Activated CD8-positive, alpha-beta memory T cell treated with anti-CD3 and anti-CD28 coated beads, Interleukin-2, amount 50 U/mL, for 24 hours (primary cell): Measurements from ENCODE around the gene RBM38.

Experiments
- DNase-seq: peaks from one replicate; pipeline ENCODE4 v3.0.0-alpha.2; 2020; ENCODE audit errors: extremely low read depth

The RBM38 gene

DNA sequence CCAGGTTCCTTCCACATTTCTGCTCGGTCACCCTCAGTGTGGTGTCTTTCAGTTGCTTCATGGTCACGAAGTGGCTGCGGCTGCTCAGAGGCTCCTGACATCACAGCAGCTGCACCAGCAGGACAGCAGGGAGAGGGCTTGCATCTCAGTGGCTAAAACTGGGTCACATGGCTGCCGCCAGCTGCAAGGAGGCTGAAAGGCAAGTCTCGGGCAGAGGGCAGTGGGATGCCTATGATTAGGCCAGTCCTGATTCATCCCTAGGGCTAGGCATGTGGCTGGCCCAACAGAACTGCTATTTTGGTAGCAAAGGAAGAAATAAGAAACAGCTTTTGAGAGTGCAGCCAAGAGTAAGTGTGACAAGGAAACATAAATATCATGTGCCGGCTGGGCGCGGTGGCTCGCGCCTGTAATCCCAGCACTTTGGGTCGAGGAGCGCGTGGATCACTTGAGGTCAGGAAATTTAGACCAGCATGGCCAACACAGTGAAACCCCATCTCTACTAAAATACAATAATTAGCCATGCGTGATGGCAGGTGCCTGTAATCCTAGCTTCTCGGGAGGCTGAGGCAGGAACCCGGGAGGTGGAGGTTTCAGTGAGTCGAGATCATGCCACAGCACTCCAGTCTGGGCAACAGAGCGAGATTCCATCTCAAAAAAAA, 46.6 kb downstream of the RBM38 start:
- DNase-seq, result no peak

DNA sequence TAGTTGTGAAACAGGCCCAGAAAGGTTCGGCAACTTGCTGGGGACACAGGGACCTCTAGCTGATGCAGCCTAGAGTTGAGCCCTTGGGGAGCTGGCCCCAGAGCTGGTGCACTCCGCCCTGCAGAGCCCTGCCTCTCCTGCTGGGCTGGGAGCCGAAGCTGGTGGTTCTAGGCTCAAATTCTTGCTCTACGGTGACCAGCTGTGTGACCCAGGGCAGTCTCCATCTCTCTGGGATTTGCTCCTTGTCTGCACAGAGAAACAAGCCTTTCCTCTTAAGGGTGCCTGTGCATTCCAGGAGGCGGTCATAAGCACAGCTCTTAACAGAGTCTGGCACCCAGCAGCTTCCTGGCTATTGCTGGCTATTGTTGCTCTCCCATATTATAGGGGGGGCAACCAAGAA, 47.4 kb downstream of the RBM38 start:
- DNase-seq, result no peak

DNA sequence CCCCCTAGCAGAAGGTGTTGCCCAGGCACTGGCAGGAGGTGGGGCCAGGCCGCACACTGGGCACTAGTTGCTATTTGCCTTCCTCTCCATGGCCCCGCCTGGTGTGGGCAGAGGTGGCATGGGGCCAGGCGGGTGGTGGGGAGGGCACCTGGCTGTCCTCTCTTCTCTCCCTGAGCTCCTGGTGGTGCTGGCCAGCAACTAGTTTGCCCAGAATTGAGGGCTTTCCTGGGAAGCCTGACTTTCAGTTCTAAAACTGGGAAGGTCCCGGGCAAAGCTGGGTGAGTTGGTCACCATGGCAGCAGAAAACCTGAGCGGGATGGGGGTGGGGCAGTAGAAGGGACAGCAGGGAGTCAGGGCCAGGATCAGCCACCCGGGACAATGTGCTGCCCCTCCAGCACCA, 48.2 kb downstream of the RBM38 start:
- no peak for DNase-seq

DNA sequence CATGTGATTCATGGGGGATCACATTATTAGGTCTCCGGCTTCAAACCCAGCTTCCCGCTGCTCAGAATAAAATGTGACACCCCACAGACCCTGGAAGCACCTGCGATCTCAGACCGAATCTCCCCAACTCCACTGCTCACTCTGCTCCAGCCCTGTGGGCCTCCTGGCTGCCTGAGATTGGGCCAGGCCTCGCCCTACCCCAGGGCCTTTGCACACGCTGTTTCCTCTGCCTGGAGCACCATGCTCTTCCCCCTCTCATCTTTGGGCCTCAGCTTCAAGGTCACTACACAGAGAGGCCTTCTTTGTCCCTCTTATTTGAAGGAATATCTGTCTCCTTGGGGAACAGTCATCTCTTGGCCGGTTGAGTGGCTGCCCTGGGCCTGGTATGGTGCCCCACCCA, 48.8 kb downstream of the RBM38 start:
- no peak for DNase-seq

DNA sequence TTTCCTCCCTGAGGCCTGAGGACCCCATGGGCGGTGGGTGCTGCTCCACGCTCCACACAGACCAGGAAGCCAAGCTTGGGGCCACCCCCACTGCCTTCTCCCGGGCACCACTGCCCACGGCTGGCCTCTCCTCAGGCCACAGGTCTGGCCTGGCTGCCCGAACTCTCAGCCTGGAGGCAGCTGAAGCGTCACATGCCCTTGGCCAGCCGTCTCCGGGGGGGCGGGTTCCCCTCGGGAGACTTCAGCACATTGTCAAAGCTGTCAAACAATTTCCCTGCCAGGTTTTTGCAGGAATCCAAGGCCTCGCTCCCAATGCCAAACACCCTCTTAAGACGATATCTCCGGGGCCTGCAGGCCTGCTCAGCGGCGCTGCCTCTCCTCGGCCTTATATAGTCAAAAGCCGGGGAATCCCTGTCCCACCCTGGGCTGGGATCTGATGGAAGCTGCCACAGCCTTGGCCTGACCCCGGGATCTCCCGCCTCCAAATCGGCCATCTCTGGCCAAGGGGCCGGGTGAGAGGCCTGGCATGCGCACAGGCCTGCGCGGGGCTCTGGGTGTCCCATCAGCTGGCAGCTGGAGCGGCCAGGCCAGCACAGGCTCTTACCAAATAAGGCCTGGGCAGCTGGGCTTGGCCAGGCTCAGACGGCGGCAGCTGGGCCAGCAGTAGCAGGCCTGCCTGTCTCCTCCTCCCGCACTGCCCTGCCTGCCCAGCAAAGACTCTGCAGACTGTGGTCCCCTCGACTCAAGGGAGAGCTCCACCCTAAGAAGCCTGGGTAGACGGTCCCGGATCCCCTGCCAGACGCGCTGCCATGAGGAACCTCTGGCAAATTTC, 49.7 kb downstream of the RBM38 start:
- DNase-seq, result no peak

DNA sequence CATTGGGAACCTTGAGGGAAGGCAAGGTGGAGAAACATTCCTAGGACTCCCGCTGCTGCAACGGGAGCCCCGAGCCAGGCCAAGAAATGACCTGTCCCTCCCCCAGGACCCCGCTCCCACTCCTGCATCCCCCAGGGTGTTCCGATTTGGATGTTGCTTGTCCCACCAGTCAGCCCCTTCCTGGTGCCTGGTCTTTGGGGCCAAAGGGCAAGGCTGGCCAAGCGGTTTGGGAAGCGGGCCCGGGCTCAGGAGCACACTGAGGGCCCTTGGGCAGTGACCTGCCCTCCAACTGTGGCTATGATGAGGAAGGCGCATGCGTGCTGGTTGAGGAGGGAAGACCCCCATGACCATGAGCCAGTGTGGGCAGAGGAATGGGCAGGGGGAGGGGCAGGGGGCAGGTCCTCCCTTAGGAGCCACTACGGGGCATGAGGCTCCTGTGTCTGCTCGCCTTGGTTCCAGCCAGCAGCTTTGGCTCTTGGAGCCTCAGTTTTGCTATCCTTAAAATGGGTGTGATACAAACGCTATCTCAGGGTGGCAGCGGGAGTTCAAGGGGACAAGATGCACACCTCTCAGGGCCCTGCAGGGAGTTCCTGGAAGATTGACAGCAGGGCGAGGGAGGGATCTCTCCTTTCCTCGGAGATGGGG, 50.4 kb downstream of the RBM38 start:
- no peak for DNase-seq

DNA sequence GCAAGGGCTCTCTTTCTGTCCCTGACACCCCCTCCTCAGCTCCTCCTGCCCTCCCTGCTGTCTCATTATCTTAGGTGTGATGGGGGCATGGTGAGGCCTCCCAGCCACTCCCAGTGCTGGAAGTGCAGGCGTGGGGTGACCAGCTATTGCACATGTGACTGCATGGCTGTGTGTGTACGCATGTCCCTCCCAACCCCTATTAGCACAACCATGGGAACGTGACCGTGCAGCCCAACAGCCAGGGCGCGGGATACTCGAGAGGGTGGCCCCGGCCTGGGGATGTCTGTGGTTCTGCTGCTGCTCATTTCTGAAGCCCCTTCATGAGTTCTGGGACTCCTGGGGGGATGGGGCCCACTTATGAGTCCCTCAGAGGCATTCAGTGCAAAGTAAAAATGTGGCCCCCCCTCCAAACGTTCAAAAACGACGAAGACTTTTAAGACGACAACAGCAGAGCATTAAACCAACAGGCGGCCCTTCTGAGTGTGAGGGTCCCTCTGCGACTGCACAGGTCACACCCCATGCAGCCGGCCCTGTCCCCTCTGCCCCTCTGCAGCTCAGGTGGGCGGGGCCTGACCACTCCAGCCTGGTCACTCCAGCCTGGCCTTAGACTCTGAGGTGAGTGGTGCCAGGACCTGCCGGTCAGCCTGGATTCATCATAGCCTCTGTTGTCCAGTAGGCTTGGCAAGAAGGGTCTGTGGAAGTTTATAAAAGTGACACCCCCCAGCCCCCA, 51.1 kb downstream of the RBM38 start:
- no peak for DNase-seq

DNA sequence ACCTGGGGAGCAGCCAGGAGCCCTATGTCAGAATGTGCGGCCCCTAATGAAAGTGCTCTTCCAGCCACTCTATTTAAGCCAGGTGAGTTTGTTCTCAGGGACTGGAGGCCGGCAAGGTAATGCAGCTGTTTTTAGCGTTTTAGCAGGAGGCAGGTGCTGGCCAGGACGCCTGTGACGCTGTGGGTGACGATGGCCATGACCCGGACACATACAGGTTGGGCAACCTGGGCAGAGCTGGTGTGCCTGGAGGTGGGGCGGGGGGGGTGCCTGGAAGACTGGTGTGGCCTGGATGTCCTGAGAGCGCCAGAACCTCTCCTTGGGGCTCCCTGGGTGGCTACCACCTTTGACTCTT, 51.7 kb downstream of the RBM38 start:
- no peak for DNase-seq

DNA sequence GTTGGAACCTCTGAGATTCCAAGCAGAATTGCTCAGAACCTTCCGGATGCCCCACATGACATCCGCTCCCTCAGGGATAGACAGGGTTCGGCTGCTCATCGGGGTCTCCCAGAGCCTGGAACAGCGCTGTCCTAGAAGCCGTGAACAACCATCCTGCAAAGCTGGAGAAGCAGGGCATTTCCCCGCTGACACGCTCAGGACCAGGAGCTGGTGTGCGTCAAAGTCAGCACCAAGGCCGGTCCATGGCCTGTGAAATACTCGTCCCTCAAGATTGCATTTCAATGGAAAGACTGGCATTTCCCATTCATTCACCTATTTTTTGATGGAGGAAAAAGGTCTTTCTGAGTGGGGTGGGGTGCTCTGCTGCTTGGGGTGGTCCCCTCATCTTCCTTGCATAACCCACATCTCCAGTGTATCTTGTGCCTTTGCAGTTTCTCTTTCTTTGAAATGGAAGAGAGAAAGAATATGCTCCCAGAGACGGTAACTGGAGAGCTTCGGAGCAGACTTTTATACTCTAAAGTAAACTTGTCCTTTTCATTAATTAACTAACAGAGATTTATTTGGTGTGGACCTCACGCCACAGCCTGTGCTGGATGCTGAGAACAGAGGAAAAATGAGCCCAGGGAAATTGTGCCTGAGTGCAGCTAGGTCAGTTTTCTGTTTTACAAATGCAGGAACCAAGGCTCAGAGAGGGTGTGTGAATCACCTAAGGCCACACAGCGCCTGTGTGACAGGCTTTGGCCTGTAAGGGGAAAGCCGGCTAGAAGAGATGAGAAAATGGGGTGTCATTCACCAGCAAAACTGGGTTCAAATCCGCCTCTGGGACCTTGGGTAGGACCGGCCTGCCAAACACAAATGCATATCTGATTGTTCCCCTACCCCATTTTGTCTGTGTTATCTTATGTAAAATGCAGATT, 52.4 kb downstream of the RBM38 start:
- DNase-seq, result no peak

DNA sequence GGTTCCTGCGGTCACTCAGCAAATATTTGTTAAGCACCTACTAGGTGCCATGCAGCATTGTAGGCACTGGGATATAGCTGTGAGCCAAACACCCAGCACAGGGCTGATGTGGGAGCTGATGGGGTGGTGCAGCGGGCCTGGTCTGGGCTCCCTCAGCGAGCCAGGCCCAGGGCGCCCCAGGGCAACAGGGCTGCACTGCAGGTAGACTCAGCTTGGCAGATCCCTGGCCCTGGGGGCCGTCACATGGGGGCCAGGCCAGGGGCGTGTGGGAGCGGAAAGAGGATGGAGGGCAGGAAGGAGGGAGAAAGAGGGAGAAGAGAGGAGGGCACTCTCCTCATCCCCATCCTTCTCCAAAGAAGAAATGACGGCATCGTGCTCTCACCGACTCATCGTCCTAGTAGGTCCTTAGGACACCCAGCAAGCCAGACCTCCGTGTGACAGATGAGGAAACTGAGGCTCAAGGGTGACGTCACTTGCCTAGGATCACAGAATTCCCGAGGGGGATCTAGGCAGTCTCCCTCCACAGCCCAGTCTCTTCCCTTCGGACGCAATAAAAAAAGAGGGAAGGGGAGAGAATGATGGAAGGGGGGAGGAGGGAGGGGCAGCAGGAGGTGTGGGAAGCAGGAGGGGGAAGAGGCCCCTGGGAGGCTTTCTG, 53.3 kb downstream of the RBM38 start:
- DNase-seq, result no peak

DNA sequence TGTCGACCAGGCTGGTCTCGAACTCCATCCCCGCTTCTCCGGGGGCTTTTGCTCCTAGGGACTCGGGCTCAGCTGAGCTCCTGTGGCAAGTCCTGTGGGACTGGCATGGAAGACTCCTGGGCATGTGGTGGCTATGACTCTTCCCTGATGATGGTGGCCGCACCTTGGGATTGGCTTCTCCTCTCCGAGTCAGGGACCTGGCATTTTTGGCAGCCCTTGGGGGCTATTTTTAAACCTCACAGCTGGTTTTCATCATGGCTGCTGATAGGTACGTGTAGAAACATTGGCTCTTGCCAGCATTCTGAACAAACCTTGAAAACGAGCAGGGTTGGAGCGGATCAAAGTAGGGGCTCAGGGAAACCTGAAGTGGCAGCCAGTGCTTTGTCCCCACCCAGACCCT, 54.1 kb downstream of the RBM38 start:
- no peak for DNase-seq

DNA sequence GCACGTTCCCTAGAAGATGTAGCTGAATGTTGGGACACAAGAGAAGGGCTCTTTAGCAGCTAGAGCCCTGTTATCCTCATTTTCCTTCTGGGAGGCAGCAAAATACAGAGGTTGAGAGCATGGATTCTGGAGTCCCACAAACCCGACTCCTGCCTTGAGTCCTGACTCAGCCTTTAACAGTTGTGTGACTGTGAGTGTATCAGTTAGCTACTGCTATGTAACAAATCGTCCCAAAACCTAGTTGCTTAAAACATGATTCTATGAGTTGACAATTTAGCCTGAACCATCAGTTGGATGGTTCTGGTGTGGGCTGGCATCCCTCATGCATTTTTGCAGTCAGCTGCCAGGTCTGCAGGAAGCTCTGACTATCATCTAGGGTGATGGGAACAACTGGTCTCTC, 54.6 kb downstream of the RBM38 start:
- DNase-seq, result no peak

DNA sequence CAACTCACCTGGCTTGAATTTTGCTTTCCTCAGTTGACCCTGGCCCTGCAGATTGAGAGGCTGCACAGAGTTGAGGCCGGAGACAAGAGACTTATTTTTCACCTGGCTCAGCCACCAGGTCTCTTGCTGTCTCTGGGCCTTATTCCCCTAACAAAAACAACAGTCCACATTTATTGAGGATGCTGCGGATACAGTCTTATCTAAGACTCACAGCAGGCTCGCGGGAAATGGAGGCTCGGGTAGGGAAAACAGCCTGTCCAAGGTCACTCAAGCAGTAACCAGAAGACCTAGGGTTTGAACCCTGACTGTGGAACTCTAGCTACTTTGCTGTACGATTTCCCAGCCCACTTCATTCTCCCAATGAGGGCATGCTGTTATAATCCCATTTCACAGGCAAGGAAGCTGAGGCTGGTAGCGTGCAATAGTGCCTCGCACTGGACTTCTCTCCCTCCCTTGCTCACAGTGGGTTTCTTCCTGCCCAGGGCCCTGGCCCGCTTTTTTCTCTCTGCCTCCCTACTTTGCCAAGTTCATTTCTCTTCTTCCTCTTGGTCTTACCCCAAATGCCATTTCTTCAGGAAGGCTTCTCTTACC, 57.7 kb downstream of the RBM38 start:
- DNase-seq, result no peak

DNA sequence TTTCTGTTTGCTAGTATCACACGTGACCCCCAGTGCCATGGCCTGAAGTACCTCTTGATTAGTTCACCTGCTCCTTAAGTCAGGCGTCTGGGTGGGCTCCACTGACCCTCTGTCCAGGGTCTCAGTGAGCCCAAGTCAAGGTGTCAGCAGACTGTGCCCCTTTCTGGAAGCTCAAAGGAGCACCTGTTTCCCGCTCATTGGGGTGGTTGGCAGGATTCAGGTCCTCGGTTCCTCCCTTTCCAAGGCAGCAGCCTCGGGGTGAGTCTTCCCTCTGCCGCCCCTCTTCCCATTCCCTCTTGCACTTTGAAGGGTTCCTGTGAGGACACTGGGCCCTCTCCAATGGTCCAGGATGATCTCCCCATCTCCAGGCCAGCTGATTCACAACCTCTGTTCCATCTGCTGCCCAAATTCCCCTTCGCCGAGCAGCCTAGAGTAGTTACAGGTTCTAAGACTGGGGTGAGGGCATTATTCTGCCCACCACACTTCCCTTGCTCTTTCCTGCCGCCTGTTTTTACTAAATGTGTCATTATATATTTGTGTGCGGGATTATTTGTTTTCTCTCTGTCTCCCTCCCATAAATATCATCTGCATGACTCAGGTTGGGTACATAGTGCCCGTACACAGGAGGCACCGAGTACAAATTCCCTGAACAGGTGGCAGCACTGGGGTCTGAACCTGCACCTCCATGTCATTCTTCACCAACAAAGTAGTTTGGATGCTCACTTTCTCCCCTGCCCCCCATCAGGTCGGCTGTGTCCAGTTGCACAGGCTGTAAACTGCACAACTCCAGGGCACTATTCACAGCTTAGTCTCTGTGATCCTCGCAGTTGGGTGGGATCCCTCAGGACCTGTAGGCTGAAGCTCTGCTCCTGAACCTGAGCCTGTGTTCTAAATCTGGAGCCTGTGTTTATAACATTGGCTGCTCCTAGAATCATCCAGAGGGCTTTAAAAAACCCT, 58.5 kb downstream of the RBM38 start:
- DNase-seq, result no peak

DNA sequence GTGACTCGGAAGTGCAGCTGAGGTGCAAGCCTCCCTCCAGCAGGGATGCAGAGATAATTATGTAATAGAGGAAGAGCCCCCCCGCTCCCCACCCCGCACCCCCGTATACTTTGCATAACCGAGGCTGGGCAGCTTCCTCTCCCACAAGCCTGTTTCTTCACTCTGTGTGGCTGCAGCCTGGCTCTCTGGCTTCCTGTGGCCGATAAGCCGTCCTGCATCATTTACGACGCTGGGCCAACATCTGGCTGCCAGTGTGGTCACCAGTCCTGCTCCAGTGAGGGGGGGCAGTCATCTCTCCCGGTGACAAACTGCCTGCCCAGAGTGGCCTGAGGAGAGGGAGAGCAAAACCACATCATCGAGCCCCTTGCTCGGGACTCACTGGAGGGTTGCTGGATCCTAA, 59.2 kb downstream of the RBM38 start:
- DNase-seq, result no peak

DNA sequence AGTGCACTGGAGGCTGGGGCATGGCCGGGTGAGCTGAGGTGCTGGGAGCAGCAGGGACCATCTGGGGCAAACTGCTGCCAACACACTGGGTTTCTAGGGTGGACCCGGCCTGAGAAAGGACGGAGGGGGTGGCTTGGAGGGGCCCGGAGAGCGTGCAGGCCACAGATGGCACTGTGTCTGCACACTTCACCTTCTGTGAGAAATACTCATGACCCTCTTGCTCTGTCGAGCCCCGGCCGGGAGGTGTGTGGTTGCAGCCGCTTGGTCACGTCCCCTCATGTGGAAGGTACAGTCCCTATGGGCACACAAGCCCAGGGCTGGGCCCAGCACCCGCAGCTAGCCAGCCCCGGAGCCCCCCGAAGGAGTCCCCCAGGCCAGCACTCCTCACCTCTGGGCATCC, 59.7 kb downstream of the RBM38 start:
- DNase-seq, result no peak

DNA sequence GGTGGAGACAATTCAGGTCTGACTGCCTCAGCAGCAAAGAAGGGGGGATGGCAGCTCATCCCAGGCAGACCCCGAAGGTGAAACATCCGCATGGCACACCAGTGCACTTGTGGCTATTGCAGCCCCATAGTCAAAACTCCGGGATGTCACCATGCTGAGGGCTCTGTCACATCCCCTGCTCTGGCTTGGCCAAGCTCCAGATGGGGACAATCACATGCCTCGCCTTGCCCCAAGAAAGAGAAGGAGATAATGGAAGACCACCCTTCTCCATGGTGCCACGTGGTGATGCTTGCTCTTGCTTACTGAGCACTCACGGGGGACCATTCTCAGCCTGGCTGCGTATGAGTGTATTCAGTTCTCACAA, 60.2 kb downstream of the RBM38 start:
- no peak for DNase-seq

DNA sequence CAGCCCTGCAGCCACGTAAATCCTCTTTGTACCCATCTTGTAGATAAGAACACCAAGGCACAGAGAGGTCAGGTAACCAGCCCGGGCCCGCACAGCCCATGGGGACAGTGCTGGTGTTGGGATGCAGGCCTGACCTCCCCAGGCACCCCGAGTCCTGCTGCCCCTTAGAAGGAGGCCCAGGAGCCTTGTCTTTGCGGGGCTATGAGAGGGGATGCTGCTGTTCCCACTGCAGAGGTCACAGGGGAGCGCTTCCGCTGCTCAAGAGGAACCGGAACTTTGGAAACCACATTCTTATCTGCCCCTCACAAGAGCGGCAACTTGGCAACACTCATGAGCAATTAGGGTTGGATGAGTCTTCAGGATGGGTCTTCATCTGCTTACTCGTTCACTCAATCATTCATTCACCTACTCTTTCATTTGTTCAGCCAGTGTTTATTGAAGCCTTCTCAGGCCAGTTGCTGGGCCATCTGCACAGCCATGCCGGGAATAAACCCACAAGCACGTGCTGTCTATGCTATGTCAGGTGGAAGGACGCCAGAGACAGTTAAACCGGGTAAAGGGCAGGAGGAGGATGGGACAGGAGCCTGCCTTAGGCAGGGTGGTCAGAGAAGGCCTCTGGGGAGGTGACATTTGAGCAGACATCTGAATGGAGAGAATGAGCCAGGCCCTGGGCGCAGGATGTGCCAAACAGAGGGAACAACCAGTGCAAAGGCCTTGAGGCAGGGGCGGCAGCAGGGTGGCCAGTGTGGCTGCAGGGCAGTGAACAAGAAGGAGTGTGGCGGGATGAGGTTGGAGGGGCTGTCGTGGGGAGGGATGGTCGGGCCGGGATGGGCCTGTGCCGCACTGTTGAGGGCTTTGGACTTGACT, 60.8 kb downstream of the RBM38 start:
- DNase-seq, result no peak
